ELR (cell line): ENCODE results near the gene MAP3K14.
"Not testable (repeated sequence)": the region's sequence is repeated elsewhere in the genome, so short reads cannot be mapped to it uniquely, and the experiment has no call there.

ENCODE experiments used
- DNase-seq: peaks from one replicate; pipeline ENCODE4 v3.0.0-alpha.2; 2015; ENCODE audit warnings: low read depth

Gene MAP3K14

GRCh38 chr17:45316434-45317110 is at the start of gene MAP3K14:
TSS of gene MAP3K14 (minus strand) at chr17:45317020. CDS start at chr17:45290745, 26,275 bp downstream.
- peak; percentile 79 for DNase-seq

- no peak for DNase-seq
Measured at GRCh38 chr17:45366049-45366448, 49.2 kb upstream of the MAP3K14 start.

- DNase-seq, result no peak
Measured at GRCh38 chr17:45364531-45365390, 47.9 kb upstream of the MAP3K14 start.

GRCh38 chr17:45363498-45363897 is 46.7 kb upstream of the MAP3K14 start:
- DNase-seq, result no peak

GRCh38 chr17:45361976-45362375 is 45.2 kb upstream of the MAP3K14 start:
- DNase-seq, result no peak

- DNase-seq, result no peak
Measured at GRCh38 chr17:45361451-45361850, 44.6 kb upstream of the MAP3K14 start.

DNA sequence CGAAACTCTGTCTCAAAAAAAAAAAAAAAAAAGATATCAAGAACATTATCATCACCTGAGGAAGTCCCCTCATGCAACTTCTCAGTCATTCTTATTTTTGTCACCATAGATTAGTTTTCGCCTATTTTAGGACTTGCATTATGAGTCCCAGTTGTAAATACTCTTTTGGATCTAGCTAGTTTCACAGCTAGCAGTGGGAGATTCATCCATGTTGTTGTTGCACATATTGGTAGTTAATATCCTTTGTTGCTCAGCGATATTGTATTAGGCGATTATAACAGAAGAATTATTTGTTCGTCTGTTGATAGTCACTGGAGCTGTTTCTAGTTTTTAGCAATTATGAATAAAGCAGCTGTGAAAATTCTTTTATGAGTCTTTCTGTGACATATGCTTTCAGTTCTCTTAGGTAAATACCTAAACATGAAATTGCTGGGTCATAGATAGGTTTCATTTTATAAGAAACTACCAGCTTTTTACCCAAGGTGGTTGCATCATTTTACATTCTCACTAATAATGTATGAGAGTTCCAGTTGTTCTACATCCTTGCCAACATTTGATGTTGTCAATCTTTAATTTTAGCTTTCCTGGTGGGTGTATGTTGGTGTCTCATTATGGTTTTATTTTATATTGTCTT is 40.7 kb upstream of the MAP3K14 start:
- no peak for DNase-seq

- peak; percentile 15 for DNase-seq
Measured at GRCh38 chr17:45355087-45355486, 38.3 kb upstream of the MAP3K14 start.

DNA sequence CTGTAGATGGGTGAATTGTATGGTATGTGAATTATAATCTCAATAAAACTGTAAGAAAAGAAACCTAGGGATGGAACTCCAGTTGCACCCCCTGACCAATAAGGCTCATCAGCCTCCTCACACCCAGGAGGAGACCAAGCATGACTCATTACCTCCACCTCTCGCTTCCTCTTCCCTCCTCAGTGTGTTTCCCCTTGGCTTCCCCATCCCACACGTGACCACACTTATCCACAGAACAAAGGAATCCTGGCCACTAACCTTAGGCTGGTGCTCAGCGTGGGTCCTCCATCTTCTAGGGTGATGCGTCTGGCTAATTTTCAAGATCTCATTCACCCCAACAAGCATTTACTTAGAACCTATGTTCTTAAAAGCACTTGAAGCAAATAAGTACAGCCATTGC is 36.2 kb upstream of the MAP3K14 start:
- peak; percentile 32 for DNase-seq

DNA sequence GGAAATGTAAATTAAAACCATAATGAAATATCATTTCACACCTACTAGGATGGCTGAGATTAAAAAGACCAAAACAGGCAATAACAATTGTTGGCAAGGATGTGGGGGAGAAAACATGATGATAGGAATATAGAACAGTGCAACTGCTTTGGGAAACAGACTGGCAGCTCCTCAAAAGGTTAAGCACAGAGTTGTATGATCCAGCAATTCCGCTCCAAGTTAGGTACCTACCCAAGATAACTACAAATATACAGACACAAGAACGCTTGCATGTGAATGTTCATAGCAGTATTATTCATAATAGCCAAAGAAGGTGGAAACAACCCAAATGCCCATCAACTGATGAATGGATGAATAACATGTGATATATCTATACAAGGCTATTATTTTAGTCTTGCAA is 35.0 kb upstream of the MAP3K14 start:
- no peak for DNase-seq

- DNase-seq, result no peak
Measured at GRCh38 chr17:45347444-45347843, 30.6 kb upstream of the MAP3K14 start.

DNA sequence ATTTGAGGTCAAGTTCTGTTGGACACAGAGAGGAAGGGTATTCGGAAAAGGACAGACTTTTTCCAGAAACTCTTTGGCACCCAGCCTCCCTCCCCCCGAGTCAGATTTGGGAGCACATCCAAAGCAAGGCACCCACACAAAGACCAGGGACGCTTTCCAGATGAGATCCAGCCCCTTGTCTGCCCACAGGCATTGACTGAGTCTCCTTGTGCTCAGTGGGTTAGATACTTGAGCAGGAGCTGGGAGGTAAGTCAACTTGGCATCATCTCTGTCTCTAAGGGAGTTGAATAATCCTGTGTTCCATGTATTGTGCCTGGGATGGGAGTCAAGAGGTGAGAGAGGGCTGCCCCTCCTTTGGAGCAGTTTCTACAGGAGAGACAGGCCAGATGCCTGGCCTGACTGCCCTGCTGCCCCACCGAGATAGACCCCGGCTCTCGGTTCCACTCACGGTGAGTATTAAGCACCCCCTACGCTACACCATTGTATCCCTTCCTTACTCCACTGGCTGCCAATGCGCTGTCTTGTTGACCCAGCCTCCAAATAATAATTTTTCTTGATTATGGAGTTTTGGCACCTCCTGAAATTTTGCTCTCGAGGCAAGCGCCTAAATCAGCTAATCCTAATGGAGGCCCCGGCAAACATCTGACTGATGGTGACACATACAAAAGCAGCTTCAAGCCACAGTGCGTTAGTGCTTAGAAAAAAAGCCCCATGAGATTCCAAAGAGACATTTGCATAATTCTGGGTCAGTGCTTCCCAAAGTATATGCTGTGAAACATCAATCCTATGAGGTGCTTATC is 29.6 kb upstream of the MAP3K14 start:
- no peak for DNase-seq

DNA sequence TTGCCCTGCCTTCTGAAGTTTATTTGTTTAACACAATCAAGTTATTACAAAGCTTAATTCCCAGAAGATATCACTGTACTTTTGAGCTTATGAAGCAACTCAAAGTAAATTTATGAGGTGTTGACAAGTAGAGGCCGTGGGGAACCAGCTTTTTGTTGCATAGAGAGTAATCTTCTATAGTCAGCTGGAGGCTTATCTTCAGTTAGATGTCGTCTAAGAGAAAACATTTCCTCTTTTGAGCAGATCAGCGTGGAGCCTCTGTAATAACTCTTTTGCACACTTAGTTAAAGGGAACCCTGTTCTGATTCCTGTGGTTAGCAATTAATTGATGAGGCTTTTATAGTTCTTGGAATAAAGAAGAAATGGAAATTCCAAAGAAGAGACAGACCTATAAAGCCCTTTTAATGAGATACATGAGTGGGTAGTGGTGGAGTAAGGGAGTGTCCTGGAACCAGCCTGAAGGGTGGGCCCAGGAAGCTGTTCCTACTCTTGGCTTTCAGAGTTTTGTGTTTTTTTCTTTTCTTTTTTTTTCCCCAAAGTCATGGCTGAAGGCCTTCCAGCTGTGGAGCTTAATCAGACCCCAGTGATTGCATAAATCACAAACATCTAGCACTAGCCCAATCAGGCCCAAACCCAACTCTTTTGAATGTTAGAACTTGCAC is 28.9 kb upstream of the MAP3K14 start:
- peak; percentile 47 for DNase-seq

DNA sequence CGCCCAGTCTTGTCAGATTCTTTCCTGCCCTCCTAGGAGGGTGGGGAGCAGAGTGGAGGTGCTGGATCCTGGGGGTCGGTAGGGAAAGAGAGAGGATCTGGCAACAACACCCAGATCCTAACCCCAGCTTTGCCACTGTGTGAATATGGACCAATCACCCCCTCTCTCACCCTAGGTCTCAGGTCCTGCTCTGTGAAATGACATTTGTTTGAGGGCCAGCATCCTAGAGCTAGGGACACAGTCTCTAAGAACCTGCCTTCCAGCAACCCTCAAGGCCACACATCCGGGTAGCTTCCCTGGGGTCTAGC is 28.4 kb upstream of the MAP3K14 start:
- no peak for DNase-seq

GRCh38 chr17:45343967-45344664 is 27.3 kb upstream of the MAP3K14 start:
- not testable (repeated sequence) for DNase-seq

GRCh38 chr17:45342871-45343526 is 26.2 kb upstream of the MAP3K14 start:
- no peak for DNase-seq

DNA sequence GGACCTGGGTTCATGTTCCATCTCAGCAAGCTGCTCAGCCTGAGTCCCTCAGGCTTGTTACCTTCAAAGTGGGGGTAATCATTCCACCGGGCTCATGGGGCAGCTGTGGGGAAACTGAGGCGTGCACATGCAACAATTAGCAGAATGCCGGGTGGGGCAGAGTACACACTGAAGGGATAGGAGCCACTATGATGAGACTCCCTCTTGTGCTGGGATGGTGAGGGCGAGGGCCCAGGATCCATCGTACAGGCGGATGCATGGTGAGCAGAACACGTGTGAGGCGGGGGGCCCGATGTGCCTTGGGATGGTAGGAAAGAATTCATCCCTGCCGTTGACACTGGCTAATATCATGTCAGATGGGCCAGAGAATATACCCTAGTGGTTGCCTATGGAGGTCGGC is 25.5 kb upstream of the MAP3K14 start:
- no peak for DNase-seq

- peak; percentile 99 for DNase-seq
Measured at GRCh38 chr17:45341533-45342158, 24.8 kb upstream of the MAP3K14 start.

DNA sequence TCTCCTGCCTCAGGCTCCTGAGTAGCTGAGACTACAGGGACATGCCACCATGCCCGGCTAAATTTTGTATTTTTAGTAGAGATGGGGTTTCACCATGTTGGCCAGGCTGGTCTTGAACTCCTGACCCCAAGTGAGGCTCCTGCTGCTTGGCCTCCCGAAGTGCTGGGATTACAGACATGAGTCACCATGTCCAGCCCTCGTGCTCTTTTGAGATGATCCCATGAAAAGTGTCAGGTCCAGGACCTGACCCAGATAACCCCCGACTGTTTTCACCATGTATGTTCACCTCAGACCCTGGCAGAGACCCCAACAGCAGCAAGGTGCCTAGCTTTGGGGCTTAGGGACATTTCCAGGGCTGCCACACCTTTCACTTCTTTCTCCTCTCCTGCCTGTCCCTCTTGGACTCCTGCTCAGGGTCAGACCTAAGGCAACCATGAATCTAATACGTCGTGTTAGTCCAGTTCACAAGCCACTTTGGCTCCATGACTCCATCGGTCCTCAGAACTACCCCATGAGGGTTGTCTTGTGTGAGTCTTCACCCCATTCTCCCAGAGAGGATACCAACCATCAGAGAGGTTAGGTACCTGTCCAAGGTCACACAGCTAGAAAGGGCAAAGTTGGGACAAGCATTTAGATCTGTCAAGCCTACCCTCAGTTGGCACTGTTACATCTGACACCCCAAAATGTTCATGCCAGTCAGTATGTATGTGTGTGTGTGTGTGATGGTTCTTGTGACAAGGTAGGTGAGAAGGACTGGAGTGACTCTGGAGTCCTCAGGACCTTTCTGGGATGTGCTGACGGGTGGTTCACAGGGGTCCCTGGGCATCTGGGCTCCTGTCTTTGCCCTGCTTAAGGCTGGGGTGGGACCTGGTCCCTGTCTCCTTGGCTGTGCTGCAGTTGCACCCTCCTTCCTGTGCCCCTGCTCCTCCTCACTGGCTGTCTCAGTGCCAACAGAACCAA is 23.1 kb upstream of the MAP3K14 start:
- DNase-seq, result no peak
